Naive thymus-derived CD4-positive, alpha-beta T cell (primary cell): ENCODE data around the gene ZNF521. TPM values are rescaled to one million over a fixed set of nuclear protein-coding genes. Genes with fewer than 3 reads are reported as not detected.
A peak's percentile ranks its signal among the peaks of the same experiment; 100 is the strongest.

Source experiments
- ATAC-seq: fragments of 150-1000 bp; cut with Tn5 transposase; 2 replicates; pipeline ENCODE4 v1.10.0; 2021; ENCODE audit warnings: mild to moderate bottlenecking, moderate library complexity
- CTCF ChIA-PET: fragments of 350-600 bp; sonication (Branson Sonifier 250); formaldehyde crosslinking; loops from one replicate; lab custom pipeline; 2021; ENCODE audit warnings: antibody characterized with exemption; lab: Charles Lee
- POLR2A ChIA-PET: fragments of 350-600 bp; sonication (Branson Sonifier 250); formaldehyde crosslinking; loops from one replicate; lab custom pipeline; 2021; ENCODE audit warnings: antibody characterized with exemption, inconsistent platforms; lab: Charles Lee
- DNase-seq, 9 donors: peaks; one replicate each; pipeline versions ENCODE4 v3.0.0 to v3.0.0-alpha.2; 2020 to 2022; ENCODE audit warnings: mixed read lengths in 1 of 9
- H3K27ac ChIP-seq: one replicate; pipeline ENCODE4 v1.7.0; 2013; ENCODE audit warnings: mild to moderate bottlenecking, low read depth, low read length, moderate library complexity
- H3K27me3 ChIP-seq, 2 donors: one replicate each; pipeline ENCODE4 v1.7.0; 2013; ENCODE audit warnings: low read length in 2 of 2, mild to moderate bottlenecking in 2 of 2, moderate library complexity in 2 of 2; ENCODE audit not compliant: control insufficient read depth in 2 of 2, insufficient read depth in 2 of 2
- H3K36me3 ChIP-seq, 3 experiments: 1 replicate in 2 of 3; 2 replicates in 1 of 3; pipeline ENCODE4 v1.7.0; 2013; ENCODE audit warnings: low read length in 3 of 3, mild to moderate bottlenecking in 3 of 3, moderate library complexity in 1 of 3; ENCODE audit not compliant: insufficient read depth in 3 of 3, control insufficient read depth in 2 of 3
- H3K4me1 ChIP-seq, 2 donors: one replicate each; pipeline ENCODE4 v1.7.0; 2013; ENCODE audit warnings: low read length in 2 of 2, mild to moderate bottlenecking in 2 of 2, moderate library complexity in 1 of 2; ENCODE audit not compliant: control insufficient read depth in 2 of 2, insufficient read depth in 2 of 2
- H3K4me3 ChIP-seq: 2 replicates; pipeline ENCODE4 v1.7.0; 2013; ENCODE audit warnings: mild to moderate bottlenecking, low read length
- H3K9me3 ChIP-seq, 3 experiments: 1 replicate in 2 of 3; 2 replicates in 1 of 3; pipeline ENCODE4 v1.7.0; 2013; ENCODE audit warnings: low read length in 3 of 3; ENCODE audit not compliant: control insufficient read depth in 2 of 3
- H3K27ac Mint-ChIP-seq, 9 donors: one replicate each; pipeline ENCODE4 v1.8.0; 2020 to 2022; ENCODE audit warnings: mixed read lengths in 9 of 9, mild to moderate bottlenecking in 8 of 9, moderate library complexity in 5 of 9, inconsistent platforms in 2 of 9
- H3K27me3 Mint-ChIP-seq, 5 donors: one replicate each; pipeline ENCODE4 v1.8.0; 2021 to 2022; ENCODE audit warnings: mixed read lengths in 5 of 5, mild to moderate bottlenecking in 1 of 5
- H3K36me3 Mint-ChIP-seq, 5 donors: one replicate each; pipeline ENCODE4 v1.8.0; 2020 to 2022; ENCODE audit warnings: mixed read lengths in 5 of 5, mild to moderate bottlenecking in 3 of 5, inconsistent platforms in 1 of 5
- H3K4me1 Mint-ChIP-seq, 7 donors: one replicate each; pipeline ENCODE4 v1.8.0; 2020 to 2022; ENCODE audit warnings: mixed read lengths in 7 of 7, mild to moderate bottlenecking in 3 of 7, inconsistent platforms in 1 of 7
- H3K4me3 Mint-ChIP-seq, 10 donors: one replicate each; pipeline ENCODE4 v1.8.0; 2020 to 2022; ENCODE audit warnings: mild to moderate bottlenecking in 10 of 10, mixed read lengths in 10 of 10, moderate library complexity in 6 of 10, inconsistent platforms in 2 of 10
- H3K9me3 Mint-ChIP-seq, 11 donors: one replicate each; pipeline ENCODE4 v1.8.0; 2020 to 2022; ENCODE audit warnings: mixed read lengths in 11 of 11, mild to moderate bottlenecking in 4 of 11, inconsistent platforms in 1 of 11, moderate library complexity in 1 of 11
- intact Hi-C, 2 donors: fragments of 100-400 bp; cut with micrococcal nuclease; formaldehyde crosslinking; loops; one replicate each; pipeline ENCODE4 v1.15.1; 2023
- polyA plus RNA-seq, 2 donors: library from polyadenylated mRNA; unstranded; fragments of 300-500 nt; fragmentation: Illumina TruSeq; gene quantifications; one replicate each; pipeline ENCODE4 v1.2.3, GENCODE V29; 2021
- total RNA-seq, 6 experiments: library from RNA in 5 of 6; stranded (reverse) in 5 of 6; gene quantifications; 1 replicate in 5 of 6; 2 replicates in 1 of 6; pipeline ENCODE4 v1.2.3 and lab custom pipeline; 2021 to 2026

ZNF521 gene
- total and polyA plus RNA-seq, 7 experiments from 2014 or later, result 1.1 to 4.4 TPM; not detected in 5

GRCh38 chr18:25299426-25300300 lies 52.3 kb downstream of the ZNF521 start:
- Mint-ChIP-seq H3K27me3 (peaks cover 0 to 10% (median 3%) of the 10 kb centered on the region in 5 donors), H3K27ac (no peak overlapping the region), H3K9me3 (peaks cover 0 to 2% (median 0%) of the 10 kb centered on the region in 11 donors), H3K36me3 (no peaks in the 10 kb centered on the region), H3K4me3 (no peak overlapping the region), H3K4me1 (no peaks in the 10 kb centered on the region)
- no peaks in the 10 kb centered on the region for H3K9me3 ChIP-seq
- POLR2A ChIA-PET, result no interaction called here
- H3K27me3 ChIP-seq, result no peaks in the 10 kb centered on the region
- no peaks in the 10 kb centered on the region for H3K4me1 ChIP-seq
- CTCF ChIA-PET, result no interaction called here
- H3K27ac ChIP-seq, result no peak overlapping the region
- no peak overlapping the region for H3K4me3 ChIP-seq
- no peaks in the 10 kb centered on the region for H3K36me3 ChIP-seq
- intact Hi-C loops, result no loop called here
- DNase-seq (no peak), ATAC-seq (peak; percentile 55)

GRCh38 chr18:25298853-25299274 lies 53.1 kb downstream of the ZNF521 start:
- Mint-ChIP-seq H3K27ac (no peak overlapping the region), H3K36me3 (no peaks in the 10 kb centered on the region), H3K4me1 (no peaks in the 10 kb centered on the region), H3K27me3 (peaks cover 0 to 10% (median 0%) of the 10 kb centered on the region in 5 donors), H3K9me3 (peaks cover 0 to 2% (median 0%) of the 10 kb centered on the region in 11 donors), H3K4me3 (no peak overlapping the region)
- Histone ChIP-seq H3K27me3 (no peaks in the 10 kb centered on the region), H3K27ac (no peak overlapping the region), H3K36me3 (no peaks in the 10 kb centered on the region), H3K4me3 (no peak overlapping the region), H3K9me3 (no peaks in the 10 kb centered on the region), H3K4me1 (no peaks in the 10 kb centered on the region)
- DNase-seq (no peak), ATAC-seq (peak; percentile 80)
- intact Hi-C loops, result no loop called here
- ChIA-PET POLR2A (no interaction called here), CTCF (no interaction called here)

- no peak overlapping the region for H3K4me3 Mint-ChIP-seq
- H3K4me1 Mint-ChIP-seq, result no peaks in the 10 kb centered on the region
- Histone ChIP-seq H3K4me1 (no peaks in the 10 kb centered on the region), H3K9me3 (no peaks in the 10 kb centered on the region), H3K27me3 (no peaks in the 10 kb centered on the region), H3K36me3 (no peaks in the 10 kb centered on the region), H3K4me3 (no peak overlapping the region), H3K27ac (no peak overlapping the region)
- H3K27ac Mint-ChIP-seq, result no peak overlapping the region
- ChIA-PET POLR2A (no interaction called here), CTCF (no interaction called here)
- ATAC-seq (no peak), DNase-seq (no peak)
- peaks cover 0 to 2% (median 0%) of the 10 kb centered on the region in 11 donors for H3K9me3 Mint-ChIP-seq
- no peaks in the 10 kb centered on the region for H3K36me3 Mint-ChIP-seq
- H3K27me3 Mint-ChIP-seq, result peaks cover 0 to 15% (median 4%) of the 10 kb centered on the region in 5 donors
- intact Hi-C loops, result no loop called here
Observed at GRCh38 chr18:25295624-25296138, 56.3 kb downstream of the ZNF521 start.

- Histone ChIP-seq H3K36me3 (no peaks in the 10 kb centered on the region), H3K4me3 (no peak overlapping the region), H3K27me3 (no peaks in the 10 kb centered on the region), H3K27ac (no peak overlapping the region), H3K9me3 (no peaks in the 10 kb centered on the region), H3K4me1 (no peaks in the 10 kb centered on the region)
- intact Hi-C loops, result no loop called here
- ATAC-seq (no peak), DNase-seq (no peak)
- POLR2A ChIA-PET, result no interaction called here
- H3K4me3 Mint-ChIP-seq, result no peak overlapping the region
- peaks cover 0 to 2% (median 0%) of the 10 kb centered on the region in 11 donors for H3K9me3 Mint-ChIP-seq
- CTCF ChIA-PET, result no interaction called here
- no peaks in the 10 kb centered on the region for H3K4me1 Mint-ChIP-seq
- H3K27me3 Mint-ChIP-seq, result peaks cover 0 to 10% (median 4%) of the 10 kb centered on the region in 5 donors
- H3K36me3 Mint-ChIP-seq, result no peaks in the 10 kb centered on the region
- no peak overlapping the region for H3K27ac Mint-ChIP-seq
Observed at GRCh38 chr18:25291150-25291549, 60.8 kb downstream of the ZNF521 start.

GRCh38 chr18:25289001-25289631 lies 62.9 kb downstream of the ZNF521 start:
- H3K4me1 ChIP-seq, result no peaks in the 10 kb centered on the region
- intact Hi-C loops, result no loop called here
- ATAC-seq, result no peak

GRCh38 chr18:25288340-25288938 lies 63.5 kb downstream of the ZNF521 start:
- no peaks in the 10 kb centered on the region for H3K27me3 ChIP-seq
- ChIA-PET POLR2A (no interaction called here), CTCF (no interaction called here)
- intact Hi-C loops, result no loop called here
- peaks cover 0 to 6% (median 4%) of the 10 kb centered on the region in 5 donors for H3K27me3 Mint-ChIP-seq
- DNase-seq (no peak), ATAC-seq (no peak)
- H3K27ac Mint-ChIP-seq, result no peak overlapping the region
- no peaks in the 10 kb centered on the region for H3K36me3 Mint-ChIP-seq
- H3K4me3 ChIP-seq, result no peak overlapping the region
- H3K4me1 Mint-ChIP-seq, result no peaks in the 10 kb centered on the region
- H3K9me3 ChIP-seq, result no peaks in the 10 kb centered on the region
- H3K27ac ChIP-seq, result no peak overlapping the region
- H3K9me3 Mint-ChIP-seq, result peaks cover 0 to 2% (median 0%) of the 10 kb centered on the region in 11 donors
- H3K4me3 Mint-ChIP-seq, result no peak overlapping the region
- H3K36me3 ChIP-seq, result no peaks in the 10 kb centered on the region
- no peaks in the 10 kb centered on the region for H3K4me1 ChIP-seq

More at GRCh38 chr18:25289001-25289631, 62.9 kb downstream of the ZNF521 start:
- no peaks in the 10 kb centered on the region for H3K4me1 Mint-ChIP-seq
- H3K4me3 Mint-ChIP-seq, result no peak overlapping the region
- Histone ChIP-seq H3K27ac (no peak overlapping the region), H3K27me3 (no peaks in the 10 kb centered on the region), H3K36me3 (no peaks in the 10 kb centered on the region), H3K9me3 (no peaks in the 10 kb centered on the region), H3K4me3 (no peak overlapping the region)
- H3K27me3 Mint-ChIP-seq, result peaks cover 0 to 6% (median 4%) of the 10 kb centered on the region in 5 donors
- DNase-seq, result no peak
- peaks cover 0 to 2% (median 0%) of the 10 kb centered on the region in 11 donors for H3K9me3 Mint-ChIP-seq
- H3K27ac Mint-ChIP-seq, result no peak overlapping the region
- no peaks in the 10 kb centered on the region for H3K36me3 Mint-ChIP-seq
- CTCF ChIA-PET, result no interaction called here
- POLR2A ChIA-PET, result no interaction called here
